Hepatocyte (in vitro differentiated cells): Measurements from ENCODE around the gene TCTA. TPM values are rescaled to one million over a fixed set of nuclear protein-coding genes. Genes with fewer than 3 reads are reported as not detected.

Source experiments
- DNase-seq: peaks from one replicate; pipeline ENCODE4 v3.0.0-alpha.2; 2016; ENCODE audit warnings: low spot score
- H2AFZ ChIP-seq: fragments of 200-600 bp; sonication (generic); 2 replicates; pipeline ENCODE4 v1.6.0; 2016; ENCODE audit warnings: antibody characterized with exemption, mild to moderate bottlenecking
- H3K27ac ChIP-seq: fragments of 200-600 bp; sonication (generic); 2 replicates; pipeline ENCODE4 v1.5.1; 2016; ENCODE audit warnings: mild to moderate bottlenecking
- H3K27me3 ChIP-seq: fragments of 200-600 bp; sonication (generic); 2 replicates; pipeline ENCODE4 v1.6.1; 2016
- H3K36me3 ChIP-seq: fragments of 200-600 bp; sonication (generic); replicated peaks from 2 replicates; pipeline ENCODE4 v1.5.1; 2016; ENCODE audit warnings: low read depth; ENCODE audit not compliant: insufficient read depth
- H3K4me1 ChIP-seq: fragments of 200-600 bp; sonication (generic); 2 replicates; pipeline ENCODE4 v1.5.1; 2016; ENCODE audit warnings: mild to moderate bottlenecking, moderate library complexity; ENCODE audit not compliant: insufficient read depth
- H3K4me2 ChIP-seq: fragments of 200-600 bp; sonication (generic); 2 replicates; pipeline ENCODE4 v1.6.0; 2016
- H3K4me3 ChIP-seq: fragments of 200-600 bp; sonication (generic); 2 replicates; pipeline ENCODE4 v1.5.1; 2016; ENCODE audit warnings: mild to moderate bottlenecking
- H3K79me2 ChIP-seq: fragments of 200-600 bp; sonication (generic); 2 replicates; pipeline ENCODE4 v1.6.0; 2017; ENCODE audit warnings: mild to moderate bottlenecking
- H3K9me2 ChIP-seq: fragments of 200-600 bp; sonication (generic); replicated peaks from 2 replicates; pipeline ENCODE4 v1.6.0; 2017; ENCODE audit warnings: mild to moderate bottlenecking; ENCODE audit not compliant: insufficient read depth
- H3K9me3 ChIP-seq: fragments of 200-600 bp; sonication (generic); 2 replicates; pipeline ENCODE4 v1.5.1; 2016; ENCODE audit warnings: low read depth, mild to moderate bottlenecking
- H4K20me1 ChIP-seq: fragments of 200-600 bp; sonication (generic); 2 replicates; pipeline ENCODE4 v1.6.0; 2016; ENCODE audit warnings: mild to moderate bottlenecking; ENCODE audit not compliant: insufficient read depth, poor library complexity, severe bottlenecking
- EZH2 ChIP-seq: fragments of 200-600 bp; sonication (generic); IDR thresholded peaks from 2 replicates; pipeline ENCODE4 v1.6.1; 2016; ENCODE audit warnings: antibody characterized with exemption, mild to moderate bottlenecking, borderline replicate concordance
- EZH2phosphoT487 ChIP-seq: fragments of 200-600 bp; sonication (generic); IDR thresholded peaks from one replicate; pipeline ENCODE4 v1.6.1; 2018; ENCODE audit warnings: antibody characterized with exemption, mild to moderate bottlenecking, low read depth, moderate library complexity; ENCODE audit not compliant: unreplicated experiment, severe bottlenecking
- WGBS: methylation state at CpG from one replicate; pipeline ENCODE4 v1.1.6; 2016; ENCODE audit warnings: low lambda C conversion rate; ENCODE audit errors: missing lambda C conversion rate; 5-methylcytosine and 5-hydroxymethylcytosine counted together
- polyA plus RNA-seq: library from polyadenylated mRNA; unstranded; fragments of >200 nt; fragmentation: Nextera tagmentation; extraction: Ambion mirVana; gene quantifications from 2 replicates; pipeline ENCODE4 v1.2.1, GENCODE V29; 2016
- total RNA-seq: library from RNA; depleted of rRNA; stranded (reverse); fragments of >200 nt; gene quantifications from 2 replicates; pipeline ENCODE4 v1.2.3, GENCODE V29; 2014
- TF ChIP-seq, protein P1 (sequence below): fragments of 200-600 bp; sonication (generic); IDR thresholded peaks from 2 replicates; pipeline ENCODE4 v1.5.1; 2016; ENCODE audit warnings: antibody characterized with exemption, mild to moderate bottlenecking; ENCODE audit not compliant: poor library complexity

The TCTA gene
- total and polyA plus RNA-seq, 2 experiments from 2014 or later: 20.9 to 31.6 TPM

DNA sequence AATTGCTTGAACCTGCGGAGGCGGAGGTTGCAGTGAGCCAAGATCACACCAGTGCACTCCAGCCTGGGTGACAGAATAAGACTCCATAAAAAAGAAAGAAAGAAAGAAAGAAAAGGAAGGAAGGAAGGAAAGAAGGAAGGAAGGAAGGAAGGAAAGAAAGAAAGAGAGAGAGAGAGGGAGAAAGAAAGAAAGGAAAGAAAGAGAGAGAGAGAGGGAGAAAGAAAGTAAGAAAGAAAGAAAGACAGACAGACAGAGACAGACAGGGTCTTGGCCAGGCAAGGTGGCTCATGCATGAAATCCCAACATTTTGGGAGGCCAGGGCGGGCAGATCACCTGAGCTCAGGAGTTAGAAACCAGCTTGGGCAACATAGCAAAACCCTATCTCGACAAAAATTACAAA lies 41.4 kb downstream of the TCTA start:
- H3K4me1 ChIP-seq: no peaks in the 10 kb centered on the region
- H3K4me2 ChIP-seq: no peak overlapping the region
- no peaks in the 10 kb centered on the region for H3K9me3 ChIP-seq
- no peak for DNase-seq
- WGBS: 94% methylated on average over 4 of the region's 4 CpGs
- H3K79me2 ChIP-seq: no peaks in the 10 kb centered on the region
- TF ChIP-seq EZH2: no peak
- TF ChIP-seq, protein P1, sequence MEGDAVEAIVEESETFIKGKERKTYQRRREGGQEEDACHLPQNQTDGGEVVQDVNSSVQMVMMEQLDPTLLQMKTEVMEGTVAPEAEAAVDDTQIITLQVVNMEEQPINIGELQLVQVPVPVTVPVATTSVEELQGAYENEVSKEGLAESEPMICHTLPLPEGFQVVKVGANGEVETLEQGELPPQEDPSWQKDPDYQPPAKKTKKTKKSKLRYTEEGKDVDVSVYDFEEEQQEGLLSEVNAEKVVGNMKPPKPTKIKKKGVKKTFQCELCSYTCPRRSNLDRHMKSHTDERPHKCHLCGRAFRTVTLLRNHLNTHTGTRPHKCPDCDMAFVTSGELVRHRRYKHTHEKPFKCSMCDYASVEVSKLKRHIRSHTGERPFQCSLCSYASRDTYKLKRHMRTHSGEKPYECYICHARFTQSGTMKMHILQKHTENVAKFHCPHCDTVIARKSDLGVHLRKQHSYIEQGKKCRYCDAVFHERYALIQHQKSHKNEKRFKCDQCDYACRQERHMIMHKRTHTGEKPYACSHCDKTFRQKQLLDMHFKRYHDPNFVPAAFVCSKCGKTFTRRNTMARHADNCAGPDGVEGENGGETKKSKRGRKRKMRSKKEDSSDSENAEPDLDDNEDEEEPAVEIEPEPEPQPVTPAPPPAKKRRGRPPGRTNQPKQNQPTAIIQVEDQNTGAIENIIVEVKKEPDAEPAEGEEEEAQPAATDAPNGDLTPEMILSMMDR: no peak
- TF ChIP-seq EZH2phosphoT487: no peak
- no peaks in the 10 kb centered on the region for H3K36me3 ChIP-seq
- no peak overlapping the region for H3K27ac ChIP-seq
- H3K9me2 ChIP-seq: no peaks in the 10 kb centered on the region
- no peaks in the 10 kb centered on the region for H3K27me3 ChIP-seq
- H2AFZ ChIP-seq: no peak overlapping the region
- H3K4me3 ChIP-seq: no peak overlapping the region
- no peaks in the 10 kb centered on the region for H4K20me1 ChIP-seq

DNA sequence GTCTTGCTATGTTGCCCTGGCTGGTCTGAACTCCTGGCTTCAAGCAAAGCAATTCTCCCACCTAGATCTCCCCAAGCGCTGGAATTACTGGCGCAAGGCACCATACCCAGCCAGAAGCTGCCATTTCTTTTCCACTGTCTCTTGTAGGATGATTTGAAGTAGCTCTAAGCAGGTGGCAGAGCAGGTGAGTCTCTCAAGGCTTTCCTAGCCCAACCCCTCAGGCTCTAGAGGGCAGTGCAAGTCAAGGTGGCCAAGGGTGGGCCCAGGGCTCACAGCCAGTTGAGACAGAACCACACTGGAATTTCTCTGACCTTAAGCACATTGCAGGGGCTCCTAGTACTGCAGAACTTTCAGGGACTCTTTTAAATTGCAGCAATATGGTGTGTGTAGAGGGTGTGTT lies 42.2 kb downstream of the TCTA start:
- no peaks in the 10 kb centered on the region for H3K79me2 ChIP-seq
- no peak for TF ChIP-seq EZH2
- TF ChIP-seq EZH2phosphoT487: no peak
- TF ChIP-seq, protein P1: peak; percentile 47
- no peaks in the 10 kb centered on the region for H3K9me2 ChIP-seq
- H3K9me3 ChIP-seq: no peaks in the 10 kb centered on the region
- no peaks in the 10 kb centered on the region for H3K27me3 ChIP-seq
- no peak overlapping the region for H2AFZ ChIP-seq
- H3K4me1 ChIP-seq: peaks cover 4% of the 10 kb centered on the region
- no peak overlapping the region for H3K27ac ChIP-seq
- DNase-seq: peak; percentile 72
- 42% methylated on average over 2 of the region's 2 CpGs for WGBS
- no peak overlapping the region for H3K4me3 ChIP-seq
- no peak overlapping the region for H3K4me2 ChIP-seq
- no peaks in the 10 kb centered on the region for H3K36me3 ChIP-seq
- no peaks in the 10 kb centered on the region for H4K20me1 ChIP-seq

DNA sequence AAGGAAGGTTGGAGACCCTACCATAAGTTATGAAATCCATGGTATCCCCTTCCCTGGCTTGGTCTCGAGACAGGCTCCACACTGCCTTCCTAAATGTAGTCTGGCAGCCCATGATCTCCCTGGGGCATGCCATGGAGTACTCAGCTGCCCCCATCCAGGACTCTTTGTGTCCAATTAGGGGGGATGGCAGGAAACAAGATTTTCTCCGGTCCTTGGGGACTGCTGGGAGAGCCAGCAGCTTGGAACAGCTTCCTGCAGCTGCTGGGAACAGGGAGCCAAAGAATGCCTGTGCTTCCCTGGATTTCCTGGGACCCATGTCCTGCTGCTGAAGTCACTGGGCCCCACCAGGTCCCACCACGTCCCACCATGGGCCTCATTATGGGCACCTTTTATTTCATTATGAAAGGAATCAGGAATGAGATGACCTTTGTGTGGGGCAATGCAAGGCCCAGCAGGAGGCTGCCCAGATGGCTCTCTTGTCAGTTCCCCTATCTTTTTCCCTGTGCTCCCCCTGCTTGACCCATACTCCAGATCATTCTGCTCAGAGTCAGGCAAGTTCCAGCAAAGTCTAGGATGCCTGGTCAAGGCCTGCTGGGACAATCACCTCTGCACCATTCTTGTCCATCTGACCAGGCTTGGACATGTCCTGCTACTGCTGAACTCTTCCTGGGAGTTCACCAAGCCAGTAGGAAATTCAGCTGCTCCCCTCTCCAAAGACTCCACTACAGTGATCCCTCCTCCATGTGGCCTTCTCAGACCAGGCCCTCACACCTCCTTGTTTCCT lies 42.9 kb downstream of the TCTA start:
- Histone ChIP-seq H3K27me3 (no peaks in the 10 kb centered on the region), H3K4me1 (peaks cover 10% of the 10 kb centered on the region), H3K79me2 (no peaks in the 10 kb centered on the region), H4K20me1 (no peaks in the 10 kb centered on the region), H2AFZ (no peak overlapping the region), H3K27ac (no peak overlapping the region), H3K36me3 (no peaks in the 10 kb centered on the region), H3K9me3 (no peaks in the 10 kb centered on the region), H3K4me3 (no peak overlapping the region), H3K9me2 (no peaks in the 10 kb centered on the region), H3K4me2 (no peak overlapping the region)
- DNase-seq: no peak
- TF ChIP-seq EZH2phosphoT487 (no peak), EZH2 (no peak)
- TF ChIP-seq, protein P1: no peak
- WGBS: 75% methylated on average over 3 of the region's 3 CpGs
